ENCODE results near the gene SMO. TPM values are rescaled to one million over a fixed set of nuclear protein-coding genes. Genes with fewer than 3 reads are reported as not detected.
"Not testable (repeated sequence)": the region's sequence is repeated elsewhere in the genome, so short reads cannot be mapped to it uniquely, and the experiment has no call there.

SMO gene
- total and polyA plus RNA-seq, 4 donors: 2.9 to 16.3 (median 10.7) TPM

- TF ChIP-seq CTCF (IDR thresholded peaks at IDR 0.05; ENCODE audit: low read depth, low read length, missing input control) (no peak), EGR1 (IDR thresholded peaks at IDR 0.05; ENCODE audit: low read depth in 2 of 2) (no peak), FOXA2 (IDR thresholded peaks at IDR 0.05) (no peak), GABPA (IDR thresholded peaks at IDR 0.05 in 1 of 2, conservative IDR thresholded peaks at IDR 0.05 in 1 of 2) (no peak)
Measured at GRCh38 chr7:129245533-129245932, 57.1 kb downstream of the SMO start (continued).

DNA sequence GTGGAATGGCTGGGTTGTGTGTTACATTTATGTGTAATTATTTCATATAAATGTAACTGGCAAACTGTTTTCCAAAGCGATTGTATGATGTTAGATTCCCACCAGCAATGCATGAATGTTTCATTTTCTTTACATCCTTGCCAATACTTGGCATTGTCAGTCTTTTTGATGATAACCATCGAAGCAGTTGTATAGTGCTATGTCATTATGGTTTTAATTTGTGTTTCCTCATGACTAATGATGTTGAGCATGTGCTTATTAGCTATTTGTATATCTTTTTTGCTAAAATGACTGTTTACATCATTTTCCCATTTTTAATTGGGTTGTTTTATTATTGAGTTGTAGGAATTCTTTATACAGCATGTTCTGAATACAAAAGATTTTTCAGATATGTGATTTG is 58.7 kb downstream of the SMO start:
- H3K9ac ChIP-seq (ENCODE audit: low read depth in 1 of 2, low read length in 2 of 2): no peak overlapping the region
- no peak for DNase-seq (ENCODE audit: low spot score)
- no peaks in the 10 kb centered on the region for H3K36me3 ChIP-seq (ENCODE audit: control insufficient read depth in 4 of 4, insufficient read depth in 3 of 4, low read depth in 1 of 4, low read length in 3 of 4)
- no peaks in the 10 kb centered on the region for H3K27me3 ChIP-seq (ENCODE audit: control insufficient read depth in 4 of 4, insufficient read depth in 4 of 4, low read length in 3 of 4)
- H3K9me3 ChIP-seq (ENCODE audit: control insufficient read depth in 4 of 4, low read length in 3 of 4): no peaks in the 10 kb centered on the region
- H3K4me3 ChIP-seq (ENCODE audit: low read depth in 1 of 3, low read length in 3 of 3): no peak overlapping the region
- peaks cover 0 to 3% (median 0%) of the 10 kb centered on the region in 4 donors for H3K4me1 ChIP-seq (ENCODE audit: control insufficient read depth in 4 of 4, insufficient read depth in 4 of 4, low read length in 3 of 4)
- no peak overlapping the region for H3K27ac ChIP-seq (ENCODE audit: low read depth in 1 of 2, low read length in 2 of 2)
- TF ChIP-seq RAD21 (IDR thresholded peaks at IDR 0.05) (no peak), SP1 (IDR thresholded peaks at IDR 0.05) (no peak), REST (IDR thresholded peaks at IDR 0.05) (no peak)
- 82% methylated on average over 2 of the region's 2 CpGs for WGBS

DNA sequence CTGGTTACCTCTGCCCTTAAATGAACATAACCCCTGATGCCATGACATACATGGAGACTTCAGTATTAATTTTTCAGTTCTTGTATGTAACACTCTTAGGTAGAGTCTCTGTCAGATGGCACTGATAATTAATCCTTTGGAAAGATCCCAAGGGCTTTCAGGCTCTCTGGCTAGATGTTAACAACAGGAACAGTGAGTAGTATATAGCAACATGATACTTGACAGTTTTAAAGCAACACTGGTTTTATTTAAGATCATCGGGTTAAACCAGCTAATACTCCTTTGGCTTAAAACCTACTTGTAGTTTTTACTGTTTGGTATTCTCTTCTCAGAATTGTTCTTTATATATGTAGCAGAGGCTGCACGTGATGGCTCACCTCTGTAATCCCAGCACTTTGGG is 63.7 kb downstream of the SMO start:
- 95% methylated on average over 2 of the region's 2 CpGs for WGBS
- TF ChIP-seq MAX (IDR thresholded peaks at IDR 0.05): no peak
- no peak for TF ChIP-seq FOXA2 (IDR thresholded peaks at IDR 0.05)
- TF ChIP-seq REST (IDR thresholded peaks at IDR 0.05): no peak
- TF ChIP-seq RXRA (IDR thresholded peaks at IDR 0.05): no peak
- no peak for TF ChIP-seq HNF4G (IDR thresholded peaks at IDR 0.05)
- no peak for TF ChIP-seq TAF1 (conservative IDR thresholded peaks at IDR 0.05)
- TF ChIP-seq, protein P1, sequence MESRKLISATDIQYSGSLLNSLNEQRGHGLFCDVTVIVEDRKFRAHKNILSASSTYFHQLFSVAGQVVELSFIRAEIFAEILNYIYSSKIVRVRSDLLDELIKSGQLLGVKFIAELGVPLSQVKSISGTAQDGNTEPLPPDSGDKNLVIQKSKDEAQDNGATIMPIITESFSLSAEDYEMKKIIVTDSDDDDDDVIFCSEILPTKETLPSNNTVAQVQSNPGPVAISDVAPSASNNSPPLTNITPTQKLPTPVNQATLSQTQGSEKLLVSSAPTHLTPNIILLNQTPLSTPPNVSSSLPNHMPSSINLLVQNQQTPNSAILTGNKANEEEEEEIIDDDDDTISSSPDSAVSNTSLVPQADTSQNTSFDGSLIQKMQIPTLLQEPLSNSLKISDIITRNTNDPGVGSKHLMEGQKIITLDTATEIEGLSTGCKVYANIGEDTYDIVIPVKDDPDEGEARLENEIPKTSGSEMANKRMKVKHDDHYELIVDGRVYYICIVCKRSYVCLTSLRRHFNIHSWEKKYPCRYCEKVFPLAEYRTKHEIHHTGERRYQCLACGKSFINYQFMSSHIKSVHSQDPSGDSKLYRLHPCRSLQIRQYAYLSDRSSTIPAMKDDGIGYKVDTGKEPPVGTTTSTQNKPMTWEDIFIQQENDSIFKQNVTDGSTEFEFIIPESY (IDR thresholded peaks at IDR 0.05): no peak
- no peak for TF ChIP-seq GABPA (IDR thresholded peaks at IDR 0.05 in 1 of 2, conservative IDR thresholded peaks at IDR 0.05 in 1 of 2)
- no peak for TF ChIP-seq SP1 (IDR thresholded peaks at IDR 0.05)
- no peak for TF ChIP-seq HNF4A (conservative IDR thresholded peaks at IDR 0.05)
- DNase-seq (ENCODE audit: low spot score): no peak

DNA sequence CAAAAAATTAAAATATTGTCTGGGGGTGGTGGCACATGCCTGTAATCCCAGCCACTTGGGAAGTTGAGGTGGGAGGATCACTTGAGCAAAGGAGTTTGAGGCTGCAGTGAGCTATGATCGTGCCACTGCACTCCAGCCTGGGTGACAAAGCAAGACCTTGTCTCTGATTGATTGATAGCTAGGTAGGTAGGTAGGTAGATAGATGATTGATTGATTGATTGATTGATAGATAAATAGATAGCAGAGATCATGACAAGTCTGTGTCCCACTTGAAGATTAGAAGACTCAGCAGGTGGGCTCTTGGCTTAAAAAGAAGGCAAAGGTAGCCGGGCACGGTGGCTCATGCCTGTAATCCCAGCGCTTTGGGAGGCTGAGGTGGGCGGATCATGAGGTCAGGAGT is 64.2 kb downstream of the SMO start:
- not testable (repeated sequence) for H3K4me1 ChIP-seq (ENCODE audit: control insufficient read depth in 4 of 4, insufficient read depth in 4 of 4, low read length in 3 of 4); H3K9me3 ChIP-seq (ENCODE audit: control insufficient read depth in 4 of 4, low read length in 3 of 4); H3K27ac ChIP-seq (ENCODE audit: low read depth in 1 of 2, low read length in 2 of 2); DNase-seq (ENCODE audit: low spot score); H3K9ac ChIP-seq (ENCODE audit: low read depth in 1 of 2, low read length in 2 of 2); H3K27me3 ChIP-seq (ENCODE audit: control insufficient read depth in 4 of 4, insufficient read depth in 4 of 4, low read length in 3 of 4); H3K4me3 ChIP-seq (ENCODE audit: low read depth in 1 of 3, low read length in 3 of 3); H3K36me3 ChIP-seq (ENCODE audit: control insufficient read depth in 4 of 4, insufficient read depth in 3 of 4, low read depth in 1 of 4, low read length in 3 of 4)
- 95% methylated on average over 5 of the region's 5 CpGs for WGBS

More for the DNA sequence above, 63.7 kb downstream of the SMO start:
- H3K27me3 ChIP-seq (ENCODE audit: control insufficient read depth in 4 of 4, insufficient read depth in 4 of 4, low read length in 3 of 4): no peaks in the 10 kb centered on the region
- H3K4me1 ChIP-seq (ENCODE audit: control insufficient read depth in 4 of 4, insufficient read depth in 4 of 4, low read length in 3 of 4): peaks cover 0 to 3% (median 0%) of the 10 kb centered on the region in 4 donors
- H3K4me3 ChIP-seq (ENCODE audit: low read depth in 1 of 3, low read length in 3 of 3): no peak overlapping the region
- H3K9me3 ChIP-seq (ENCODE audit: control insufficient read depth in 4 of 4, low read length in 3 of 4): no peaks in the 10 kb centered on the region
- no peaks in the 10 kb centered on the region for H3K36me3 ChIP-seq (ENCODE audit: control insufficient read depth in 4 of 4, insufficient read depth in 3 of 4, low read depth in 1 of 4, low read length in 3 of 4)
- no peak overlapping the region for H3K9ac ChIP-seq (ENCODE audit: low read depth in 1 of 2, low read length in 2 of 2)
- H3K27ac ChIP-seq (ENCODE audit: low read depth in 1 of 2, low read length in 2 of 2): no peak overlapping the region

Measured in liver (tissue), 9 donors.